Fibroblast of lung (primary cell): ENCODE results near the gene SERAC1.

Experiments used
- EZH2 ChIP-seq: IDR thresholded peaks from 2 replicates; pipeline ENCODE4 v1.5.1; 2012; ENCODE audit warnings: low read length, control low read depth, mild to moderate bottlenecking; ENCODE audit errors: missing control alignments
- TF ChIP-seq, protein P1 (sequence below), 2 donors: IDR thresholded peaks in 1 of 2; conservative IDR thresholded peaks in 1 of 2; 1 replicate in 1 of 2; 2 replicates in 1 of 2; pipeline ENCODE4 v1.5.1; 2011 to 2012; ENCODE audit warnings: low read length in 2 of 2, control low read depth in 1 of 2, inconsistent platforms in 1 of 2, low read depth in 1 of 2, mild to moderate bottlenecking in 1 of 2

DNA sequence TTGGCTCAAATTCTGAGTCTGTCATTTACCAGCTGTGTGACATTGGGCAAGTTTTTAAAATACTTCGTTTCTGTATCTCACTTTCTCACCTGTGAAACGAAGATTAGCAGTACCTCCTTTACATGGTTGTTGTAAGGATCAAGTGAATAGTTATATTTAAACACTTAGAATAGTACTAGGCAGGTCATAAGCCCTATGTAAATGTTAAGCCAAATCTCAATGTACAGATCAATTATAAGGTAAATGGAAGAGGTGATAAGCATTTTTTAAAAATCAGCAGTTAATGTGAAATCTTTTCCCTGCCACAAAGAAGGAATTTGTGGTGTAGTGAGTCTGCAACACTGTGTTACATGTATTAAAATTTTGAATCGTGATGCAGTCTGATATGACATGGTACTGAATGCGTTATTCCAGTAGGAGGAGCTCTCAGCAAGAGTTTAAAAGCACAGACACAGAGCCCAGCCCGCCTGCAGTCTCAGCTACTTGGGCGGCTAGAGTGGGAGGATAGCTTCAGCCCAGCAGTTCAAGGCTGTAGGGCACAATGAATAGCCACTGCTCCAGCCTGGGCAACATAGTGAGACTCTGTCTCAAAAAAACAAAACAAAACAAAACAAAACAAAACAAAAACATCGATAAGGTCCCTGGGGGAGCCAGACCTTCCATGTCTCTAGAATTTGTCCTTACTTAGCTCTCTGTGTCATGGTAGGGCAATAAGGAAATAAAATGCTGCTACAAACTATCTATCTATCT is 46.0 kb upstream of the SERAC1 start:
- TF ChIP-seq, protein P1, sequence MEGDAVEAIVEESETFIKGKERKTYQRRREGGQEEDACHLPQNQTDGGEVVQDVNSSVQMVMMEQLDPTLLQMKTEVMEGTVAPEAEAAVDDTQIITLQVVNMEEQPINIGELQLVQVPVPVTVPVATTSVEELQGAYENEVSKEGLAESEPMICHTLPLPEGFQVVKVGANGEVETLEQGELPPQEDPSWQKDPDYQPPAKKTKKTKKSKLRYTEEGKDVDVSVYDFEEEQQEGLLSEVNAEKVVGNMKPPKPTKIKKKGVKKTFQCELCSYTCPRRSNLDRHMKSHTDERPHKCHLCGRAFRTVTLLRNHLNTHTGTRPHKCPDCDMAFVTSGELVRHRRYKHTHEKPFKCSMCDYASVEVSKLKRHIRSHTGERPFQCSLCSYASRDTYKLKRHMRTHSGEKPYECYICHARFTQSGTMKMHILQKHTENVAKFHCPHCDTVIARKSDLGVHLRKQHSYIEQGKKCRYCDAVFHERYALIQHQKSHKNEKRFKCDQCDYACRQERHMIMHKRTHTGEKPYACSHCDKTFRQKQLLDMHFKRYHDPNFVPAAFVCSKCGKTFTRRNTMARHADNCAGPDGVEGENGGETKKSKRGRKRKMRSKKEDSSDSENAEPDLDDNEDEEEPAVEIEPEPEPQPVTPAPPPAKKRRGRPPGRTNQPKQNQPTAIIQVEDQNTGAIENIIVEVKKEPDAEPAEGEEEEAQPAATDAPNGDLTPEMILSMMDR (conservative IDR thresholded peaks at IDR 0.05 in 1 of 2, IDR thresholded peaks at IDR 0.05 in 1 of 2; ENCODE audit: low read depth in 1 of 2, low read length in 2 of 2) = peak; percentile 65 to 86
- TF ChIP-seq EZH2 = no peak
